GM18909 (cell line): ENCODE data around the gene IL33.

Experiments used
- ATAC-seq: cut with Tn5 transposase; IDR thresholded peaks from one replicate; pipeline ENCODE4 v1.9.1; 2021; ENCODE audit warnings: mild to moderate bottlenecking; ENCODE audit not compliant: unreplicated experiment, poor library complexity

Gene IL33

GRCh38 chr9:6277417-6277816, 61.8 kb downstream of the IL33 start:
- ATAC-seq: no peak

- ATAC-seq: no peak
These were observed 86.3 kb downstream of the IL33 start for GRCh38 chr9:6301858-6302257.

GRCh38 chr9:6302417-6302816, 86.8 kb downstream of the IL33 start:
- no peak for ATAC-seq

- ATAC-seq: no peak
These were observed 88.6 kb downstream of the IL33 start for GRCh38 chr9:6304232-6304631.

GRCh38 chr9:6305954-6306563, 90.5 kb downstream of the IL33 start:
- no peak for ATAC-seq
